ENCODE measurements around the gene RALB. TPM values are rescaled to one million over a fixed set of nuclear protein-coding genes. Genes with fewer than 3 reads are reported as not detected.

RALB gene
- total RNA-seq, 1 experiment from 2014 or later: 24.6 TPM

DNA sequence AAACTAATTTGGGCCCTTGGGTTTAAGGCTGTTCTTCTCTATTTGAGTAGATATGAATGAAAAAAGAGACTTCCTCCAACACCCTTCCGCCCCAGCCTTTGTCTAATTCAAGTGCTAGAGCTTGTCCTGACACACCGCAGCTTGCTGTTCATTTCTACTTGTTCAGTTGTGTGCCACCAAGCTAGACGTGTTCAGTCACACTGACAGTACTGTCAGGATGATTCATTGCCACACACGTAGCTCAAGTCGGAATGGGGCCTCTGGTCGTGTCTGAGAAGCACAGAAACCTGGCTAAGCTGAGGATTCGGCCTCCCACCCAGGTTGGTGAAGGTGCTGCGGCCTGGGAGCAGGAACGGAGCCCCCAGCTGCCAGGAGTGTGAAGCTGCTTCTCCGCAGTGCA, 47.7 kb downstream of the RALB start:
- H3K9ac ChIP-seq (ENCODE audit: extremely low read depth, insufficient read length, low read length): no peak overlapping the region
- H2BK120ac ChIP-seq (ENCODE audit: low read depth, low read length, poor library complexity, severe bottlenecking): no peak overlapping the region
- H3K79me1 ChIP-seq (ENCODE audit: insufficient read depth, low read depth, low read length, poor library complexity, severe bottlenecking): no peaks in the 10 kb centered on the region
- H4K8ac ChIP-seq (replicated peaks; ENCODE audit: insufficient read length, low read depth, low read length): no peak overlapping the region
- no peak overlapping the region for H3K27ac ChIP-seq (ENCODE audit: insufficient read length, low read depth, low read length)
- H3K79me2 ChIP-seq (ENCODE audit: insufficient read depth, low read length): no peaks in the 10 kb centered on the region
- no peak overlapping the region for H4K91ac ChIP-seq (ENCODE audit: insufficient read length, low read depth, low read length)
- TF ChIP-seq, protein P1, sequence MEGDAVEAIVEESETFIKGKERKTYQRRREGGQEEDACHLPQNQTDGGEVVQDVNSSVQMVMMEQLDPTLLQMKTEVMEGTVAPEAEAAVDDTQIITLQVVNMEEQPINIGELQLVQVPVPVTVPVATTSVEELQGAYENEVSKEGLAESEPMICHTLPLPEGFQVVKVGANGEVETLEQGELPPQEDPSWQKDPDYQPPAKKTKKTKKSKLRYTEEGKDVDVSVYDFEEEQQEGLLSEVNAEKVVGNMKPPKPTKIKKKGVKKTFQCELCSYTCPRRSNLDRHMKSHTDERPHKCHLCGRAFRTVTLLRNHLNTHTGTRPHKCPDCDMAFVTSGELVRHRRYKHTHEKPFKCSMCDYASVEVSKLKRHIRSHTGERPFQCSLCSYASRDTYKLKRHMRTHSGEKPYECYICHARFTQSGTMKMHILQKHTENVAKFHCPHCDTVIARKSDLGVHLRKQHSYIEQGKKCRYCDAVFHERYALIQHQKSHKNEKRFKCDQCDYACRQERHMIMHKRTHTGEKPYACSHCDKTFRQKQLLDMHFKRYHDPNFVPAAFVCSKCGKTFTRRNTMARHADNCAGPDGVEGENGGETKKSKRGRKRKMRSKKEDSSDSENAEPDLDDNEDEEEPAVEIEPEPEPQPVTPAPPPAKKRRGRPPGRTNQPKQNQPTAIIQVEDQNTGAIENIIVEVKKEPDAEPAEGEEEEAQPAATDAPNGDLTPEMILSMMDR (conservative IDR thresholded peaks at IDR 0.05): no peak
- peaks cover 15 to 17% of the 10 kb centered on the region in 2 experiments for H3K4me1 Mint-ChIP-seq
- no peak overlapping the region for H3T11ph ChIP-seq (ENCODE audit: low read length)
- peaks cover 12% of the 10 kb centered on the region for H3K27me3 Mint-ChIP-seq (ENCODE audit: low read depth)
- H2BK15ac ChIP-seq (ENCODE audit: low read depth, low read length): no peak overlapping the region
- no peak for DNase-seq
- no peaks in the 10 kb centered on the region for H3K27me3 ChIP-seq (ENCODE audit: insufficient read depth, low read length)
- no peak overlapping the region for H3K4ac ChIP-seq (ENCODE audit: low read depth, low read length)
- H2AK5ac ChIP-seq (ENCODE audit: insufficient read length, low read length): no peak overlapping the region
- H3K4me1 ChIP-seq (ENCODE audit: insufficient read depth, low read length): no peaks in the 10 kb centered on the region
- H2BK20ac ChIP-seq (ENCODE audit: low read depth, low read length, poor library complexity, severe bottlenecking): no peak overlapping the region
- no CpG with 5 or more reads among the region's 10 CpGs for WGBS (ENCODE audit: extremely low coverage, insufficient read length, low lambda C conversion rate)
- no peak overlapping the region for H3K23ac ChIP-seq (ENCODE audit: insufficient read length, low read depth, low read length)
- H2AFZ ChIP-seq (ENCODE audit: low read length): no peak overlapping the region
- H3K9me3 Mint-ChIP-seq: no peaks in the 10 kb centered on the region
- H4K5ac ChIP-seq (ENCODE audit: insufficient read length, low read depth, low read length): no peak overlapping the region
- no peaks in the 10 kb centered on the region for H3K9me3 ChIP-seq (ENCODE audit: control insufficient read depth, low read depth, low read length)
- peak overlapping the region; percentile 55; the same call in 1 of the 2 replicates for H3K14ac ChIP-seq (ENCODE audit: insufficient read depth, low read length)
- no peak overlapping the region for H3K4me2 ChIP-seq (ENCODE audit: insufficient read depth, insufficient read length, low read length)
- H3K36me3 Mint-ChIP-seq (ENCODE audit: insufficient read depth in 1 of 3, low read depth in 3 of 3): peaks cover 0 to 9% (median 0%) of the 10 kb centered on the region in 3 experiments; a peak in 3 of 7 replicates
- no peak overlapping the region for H2BK5ac ChIP-seq (ENCODE audit: insufficient read length, low read length)
- no peaks in the 10 kb centered on the region for H4K20me1 ChIP-seq (ENCODE audit: control insufficient read depth, insufficient read depth, insufficient read length)
- H3K23me2 ChIP-seq (ENCODE audit: insufficient read length, low read depth, low read length, poor library complexity, severe bottlenecking): no peaks in the 10 kb centered on the region
- no peak overlapping the region; a peak in 1 of 7 replicates for H3K27ac Mint-ChIP-seq
- no peak overlapping the region for H2BK12ac ChIP-seq (ENCODE audit: insufficient read length, low read depth, low read length)
- H3K56ac ChIP-seq (ENCODE audit: insufficient read length, low read depth, low read length): no peak overlapping the region
- no peak overlapping the region for H3K18ac ChIP-seq (ENCODE audit: insufficient read length, low read depth, low read length)
- H3K4me3 Mint-ChIP-seq: no peak overlapping the region

Data from H9 (cell line).